AG09309 (cell line): ENCODE results near the gene TMPRSS12.
"Not testable (repeated sequence)": the region's sequence is repeated elsewhere in the genome, so short reads cannot be mapped to it uniquely, and the experiment has no call there.

ENCODE experiments used
- DNase-seq: peaks from one replicate; pipeline ENCODE4 v3.0.0-alpha.2; 2010; ENCODE audit warnings: low read depth
- H3K4me3 ChIP-seq: 2 replicates; pipeline ENCODE4 v1.5.1; 2011; ENCODE audit warnings: mild to moderate bottlenecking, low read depth, low read length, moderate library complexity; ENCODE audit not compliant: control insufficient read depth
- CTCF ChIP-seq: IDR thresholded peaks from 2 replicates; pipeline ENCODE4 v1.5.1; 2011; ENCODE audit warnings: mild to moderate bottlenecking, low read depth, low read length, inconsistent platforms; ENCODE audit not compliant: insufficient read depth, control insufficient read depth; ENCODE audit errors: missing control alignments

The TMPRSS12 gene

GRCh38 chr12:50926415-50926814 is 83.7 kb downstream of the TMPRSS12 start:
- TF ChIP-seq CTCF = no peak
- H3K4me3 ChIP-seq = no peak overlapping the region
- DNase-seq = no peak

GRCh38 chr12:50926932-50927331 is 84.2 kb downstream of the TMPRSS12 start:
- DNase-seq, H3K4me3 ChIP-seq: not testable (repeated sequence)

- no peak for TF ChIP-seq CTCF
Observed at GRCh38 chr12:50927356-50927755, 84.6 kb downstream of the TMPRSS12 start.

GRCh38 chr12:50927766-50928224 is 85.1 kb downstream of the TMPRSS12 start:
- no peak overlapping the region for H3K4me3 ChIP-seq
- TF ChIP-seq CTCF = no peak

More at GRCh38 chr12:50927356-50927755, 84.6 kb downstream of the TMPRSS12 start:
- no peak for DNase-seq
- H3K4me3 ChIP-seq = no peak overlapping the region

GRCh38 chr12:50928392-50928791 is 85.7 kb downstream of the TMPRSS12 start:
- no peak for TF ChIP-seq CTCF
- no peak overlapping the region for H3K4me3 ChIP-seq
- DNase-seq = no peak

More at GRCh38 chr12:50927766-50928224, 85.1 kb downstream of the TMPRSS12 start:
- no peak for DNase-seq

- H3K4me3 ChIP-seq = no peak overlapping the region
- DNase-seq = no peak
- no peak for TF ChIP-seq CTCF
Observed at GRCh38 chr12:50929831-50930230, 87.1 kb downstream of the TMPRSS12 start.

GRCh38 chr12:50930477-50930876 is 87.8 kb downstream of the TMPRSS12 start:
- not testable (repeated sequence) for H3K4me3 ChIP-seq, DNase-seq

- DNase-seq = no peak
- H3K4me3 ChIP-seq = no peak overlapping the region
- TF ChIP-seq CTCF = no peak
Observed at GRCh38 chr12:50932787-50933280, 90.1 kb downstream of the TMPRSS12 start.
